ENCODE results near the gene KIAA1217. TPM values are rescaled to one million over a fixed set of nuclear protein-coding genes. Genes with fewer than 3 reads are reported as not detected.
A peak's percentile ranks its signal among the peaks of the same experiment; 100 is the strongest.

The KIAA1217 gene
- polyA plus RNA-seq, 3 donors, result not detected

GRCh38 chr10:24479806-24480205 is 270.9 kb downstream of the KIAA1217 start:
- Histone ChIP-seq H3K4me1 (ENCODE audit: control insufficient read depth in 1 of 2, insufficient read depth in 2 of 2, low read length in 2 of 2) (no peaks in the 10 kb centered on the region), H3K27me3 (ENCODE audit: control insufficient read depth in 2 of 2, insufficient read depth in 2 of 2, low read length in 2 of 2) (no peaks in the 10 kb centered on the region), H3K4me3 (replicated peaks in 1 of 3; ENCODE audit: low read depth in 2 of 3, low read length in 3 of 3) (no peak overlapping the region), H3K36me3 (replicated peaks in 1 of 2; ENCODE audit: control insufficient read depth in 1 of 2, insufficient read depth in 2 of 2, low read length in 2 of 2) (no peaks in the 10 kb centered on the region), H3K9me3 (replicated peaks in 1 of 2; ENCODE audit: control insufficient read depth in 1 of 2, insufficient read depth in 1 of 2, low read length in 2 of 2) (peaks cover 0 to 3% of the 10 kb centered on the region in 2 donors), H4K20me1 (ENCODE audit: insufficient read depth, low read length) (no peaks in the 10 kb centered on the region), H3K27ac (ENCODE audit: low read depth in 1 of 2, low read length in 2 of 2) (no peak overlapping the region), H3K9ac (ENCODE audit: insufficient read depth, low read length, poor library complexity, severe bottlenecking) (no peak overlapping the region), H2AFZ (ENCODE audit: insufficient read depth, low read depth, low read length, poor library complexity, severe bottlenecking) (no peak overlapping the region), H3K4me2 (replicated peaks; ENCODE audit: extremely low read depth, low read length, poor library complexity, severe bottlenecking) (no peak overlapping the region), H3K79me2 (ENCODE audit: insufficient read depth, low read length) (no peaks in the 10 kb centered on the region)
- Mint-ChIP-seq H3K36me3 (no peaks in the 10 kb centered on the region), H3K27ac (no peak overlapping the region), H3K9me3 (peaks cover 0 to 6% (median 4%) of the 10 kb centered on the region in 7 donors), H3K4me3 (no peak overlapping the region), H3K4me1 (no peaks in the 10 kb centered on the region), H3K27me3 (ENCODE audit: low read depth in 3 of 3) (peaks cover 0 to 2% (median 2%) of the 10 kb centered on the region in 3 donors)
- DNase-seq, result no peak
- intact Hi-C loops (cut with micrococcal nuclease), result no loop called here
- TF ChIP-seq CTCF (IDR thresholded peaks at IDR 0.05), result no peak
- 86% methylated on average over 2 of the region's 4 CpGs for WGBS (ENCODE audit: insufficient coverage)

- Mint-ChIP-seq H3K9me3 (peaks cover 0 to 5% (median 2%) of the 10 kb centered on the region in 7 donors), H3K4me1 (no peaks in the 10 kb centered on the region), H3K4me3 (no peak overlapping the region), H3K27ac (peak overlapping the region in 1 of 7 donors; percentile 61), H3K27me3 (ENCODE audit: low read depth in 3 of 3) (peaks cover 0 to 4% (median 2%) of the 10 kb centered on the region in 3 donors), H3K36me3 (no peaks in the 10 kb centered on the region)
- no peak overlapping the region for H3K9ac ChIP-seq (ENCODE audit: insufficient read depth, low read length, poor library complexity, severe bottlenecking)
- H3K36me3 ChIP-seq (replicated peaks in 1 of 2; ENCODE audit: control insufficient read depth in 1 of 2, insufficient read depth in 2 of 2, low read length in 2 of 2), result no peaks in the 10 kb centered on the region
- no peak for TF ChIP-seq CTCF (IDR thresholded peaks at IDR 0.05)
- H3K27me3 ChIP-seq (ENCODE audit: control insufficient read depth in 2 of 2, insufficient read depth in 2 of 2, low read length in 2 of 2), result no peaks in the 10 kb centered on the region
- intact Hi-C loops (cut with micrococcal nuclease), result no loop called here
- H4K20me1 ChIP-seq (ENCODE audit: insufficient read depth, low read length), result no peaks in the 10 kb centered on the region
- no peak overlapping the region for H3K4me3 ChIP-seq (replicated peaks in 1 of 3; ENCODE audit: low read depth in 2 of 3, low read length in 3 of 3)
- H3K4me1 ChIP-seq (ENCODE audit: control insufficient read depth in 1 of 2, insufficient read depth in 2 of 2, low read length in 2 of 2), result no peaks in the 10 kb centered on the region
- no peak overlapping the region for H3K4me2 ChIP-seq (replicated peaks; ENCODE audit: extremely low read depth, low read length, poor library complexity, severe bottlenecking)
- no peak overlapping the region for H3K27ac ChIP-seq (ENCODE audit: low read depth in 1 of 2, low read length in 2 of 2)
- no peaks in the 10 kb centered on the region for H3K79me2 ChIP-seq (ENCODE audit: insufficient read depth, low read length)
- WGBS (ENCODE audit: insufficient coverage), result 89% methylated on average over 1 of the region's 3 CpGs
- peaks cover 0 to 3% of the 10 kb centered on the region in 2 donors for H3K9me3 ChIP-seq (replicated peaks in 1 of 2; ENCODE audit: control insufficient read depth in 1 of 2, insufficient read depth in 1 of 2, low read length in 2 of 2)
- DNase-seq, result no peak
- H2AFZ ChIP-seq (ENCODE audit: insufficient read depth, low read depth, low read length, poor library complexity, severe bottlenecking), result no peak overlapping the region
Observed at GRCh38 chr10:24480447-24480846, 271.5 kb downstream of the KIAA1217 start.
